B cell (primary cell): ENCODE data around the gene ANKFY1. TPM values are rescaled to one million over a fixed set of nuclear protein-coding genes. Genes with fewer than 3 reads are reported as not detected.

Source experiments
- ATAC-seq: fragments of 200-7000 bp; cut with Tn5 transposase; one replicate; pipeline ENCODE4 v1.10.0; 2021; ENCODE audit warnings: low read depth, mild to moderate bottlenecking, moderate number of reproducible peaks, moderate library complexity
- CTCF ChIA-PET: fragments of 350-600 bp; sonication (Branson Sonifier 250); formaldehyde crosslinking; loops from one replicate; lab custom pipeline; 2021; ENCODE audit warnings: antibody characterized with exemption, inconsistent platforms; lab: Charles Lee
- POLR2A ChIA-PET: fragments of 350-600 bp; sonication (Branson Sonifier 250); formaldehyde crosslinking; loops from one replicate; lab custom pipeline; 2021; ENCODE audit warnings: antibody characterized with exemption; lab: Charles Lee
- DNase-seq: peaks from one replicate; pipeline ENCODE4 v3.0.0; 2013
- H2AFZ ChIP-seq: 2 replicates; pipeline ENCODE4 v1.6.1; 2012; ENCODE audit warnings: mild to moderate bottlenecking, low read depth, low read length; ENCODE audit not compliant: insufficient read depth, poor library complexity, severe bottlenecking
- H3K27ac ChIP-seq, 2 donors: 1 replicate in 1 of 2; 2 replicates in 1 of 2; pipeline ENCODE4 v1.5.1; 2012 to 2013; ENCODE audit warnings: low read length in 2 of 2, mild to moderate bottlenecking in 2 of 2, moderate library complexity in 1 of 2
- H3K27me3 ChIP-seq, 4 experiments: fragments of 200-600 bp in 1 of 4; sonication (generic) in 1 of 4; replicated peaks in 1 of 4; 1 replicate in 2 of 4; 2 replicates in 2 of 4; pipeline versions ENCODE4 v1.6.1 to v1.7.0; 2013 to 2016; ENCODE audit warnings: low read length in 3 of 4, mild to moderate bottlenecking in 2 of 4, mixed read lengths in 1 of 4, moderate library complexity in 1 of 4; ENCODE audit not compliant: insufficient read depth in 4 of 4, control insufficient read depth in 3 of 4; ENCODE audit errors: control extremely low read depth in 1 of 4
- H3K36me3 ChIP-seq, 2 experiments: replicated peaks in 1 of 2; 1 replicate in 1 of 2; 2 replicates in 1 of 2; pipeline versions ENCODE4 v1.6.1 to v1.7.1; 2013; ENCODE audit warnings: low read length in 1 of 2; ENCODE audit not compliant: insufficient read depth in 2 of 2, control insufficient read depth in 1 of 2; ENCODE audit errors: control extremely low read depth in 1 of 2, extremely low read depth in 1 of 2
- H3K4me1 ChIP-seq, 2 donors: fragments of 200-600 bp in 1 of 2; sonication (generic) in 1 of 2; 1 replicate in 1 of 2; 2 replicates in 1 of 2; pipeline versions ENCODE4 v1.5.1 to v1.6.1; 2013 to 2017; ENCODE audit warnings: low read length in 2 of 2; ENCODE audit not compliant: control insufficient read depth in 2 of 2, insufficient read depth in 2 of 2
- H3K4me2 ChIP-seq: replicated peaks from 2 replicates; pipeline ENCODE3; 2012; ENCODE audit warnings: mild to moderate bottlenecking, low read depth, low read length; ENCODE audit not compliant: poor library complexity, severe bottlenecking
- H3K4me3 ChIP-seq, 5 experiments: fragments of 200-600 bp in 1 of 5; sonication (generic) in 1 of 5; 1 replicate in 3 of 5; 2 replicates in 2 of 5; pipeline versions ENCODE4 v1.5.1 to v1.7.0; 2011 to 2016; ENCODE audit warnings: low read length in 4 of 5, mild to moderate bottlenecking in 4 of 5, low read depth in 2 of 5, control low read depth in 1 of 5, moderate library complexity in 1 of 5; ENCODE audit not compliant: insufficient read depth in 1 of 5; ENCODE audit errors: control extremely low read depth in 1 of 5, extremely low read depth in 1 of 5
- H3K79me2 ChIP-seq: fragments of 200-600 bp; sonication (generic); one replicate; pipeline ENCODE4 v1.6.0; 2016; ENCODE audit warnings: low read length; ENCODE audit not compliant: control insufficient read depth, insufficient read depth
- H3K9ac ChIP-seq: fragments of 200-600 bp; sonication (generic); 2 replicates; pipeline ENCODE4 v1.6.1; 2017; ENCODE audit warnings: mild to moderate bottlenecking, low read length, moderate library complexity
- H3K9me3 ChIP-seq, 3 donors: one replicate each; pipeline versions ENCODE4 v1.6.1 to v1.7.1; 2013; ENCODE audit warnings: low read length in 2 of 3; ENCODE audit not compliant: control insufficient read depth in 2 of 3, insufficient read depth in 1 of 3; ENCODE audit errors: control extremely low read depth in 1 of 3
- H4K20me1 ChIP-seq: 2 replicates; pipeline ENCODE4 v1.6.0; 2012; ENCODE audit warnings: mild to moderate bottlenecking, low read length; ENCODE audit not compliant: insufficient read depth, control insufficient read depth, poor library complexity, severe bottlenecking
- H3K27ac Mint-ChIP-seq: one replicate; pipeline ENCODE4 v1.8.0; 2021; ENCODE audit warnings: mixed read lengths
- H3K27me3 Mint-ChIP-seq: one replicate; pipeline ENCODE4 v1.8.0; 2021; ENCODE audit warnings: mixed read lengths
- H3K4me1 Mint-ChIP-seq: one replicate; pipeline ENCODE4 v1.8.0; 2021; ENCODE audit warnings: mixed read lengths
- H3K4me3 Mint-ChIP-seq: one replicate; pipeline ENCODE4 v1.8.0; 2021; ENCODE audit warnings: mixed read lengths
- H3K9me3 Mint-ChIP-seq: one replicate; pipeline ENCODE4 v1.8.0; 2022; ENCODE audit warnings: mixed read lengths; ENCODE audit not compliant: insufficient read depth
- EZH2 ChIP-seq: IDR thresholded peaks from 2 replicates; pipeline ENCODE4 v1.6.1; 2012; ENCODE audit warnings: borderline replicate concordance, low read depth, mild to moderate bottlenecking, moderate library complexity, low read length; ENCODE audit not compliant: insufficient read depth, poor library complexity, severe bottlenecking
- WGBS: methylation state at CpG from one replicate; pipeline ENCODE4 v1.1.5; 2013; ENCODE audit warnings: missing lambda C conversion rate; ENCODE audit not compliant: insufficient coverage; 5-methylcytosine and 5-hydroxymethylcytosine counted together
- intact Hi-C: fragments of 100-400 bp; cut with micrococcal nuclease; formaldehyde crosslinking; loops from one replicate; pipeline ENCODE4 v1.10.0; 2022
- polyA plus RNA-seq: library from polyadenylated mRNA; depleted of rRNA; stranded (reverse); fragments of >200 nt; gene quantifications from 2 replicates; pipeline ENCODE4 v1.2.3, GENCODE V29; 2012
- total RNA-seq, 2 donors: library from RNA; stranded (reverse); fragments of 120-200 nt in 1 of 2; gene quantifications; 1 replicate in 1 of 2; 2 replicates in 1 of 2; pipeline versions ENCODE4 v1.2.3 to v1.2.4, GENCODE V29; 2013 to 2022
- TF ChIP-seq, protein P1 (sequence below): fragments of 200-600 bp; IDR thresholded peaks from one replicate; pipeline ENCODE4 v1.8.0; 2022; ENCODE audit warnings: antibody characterized with exemption, mild to moderate bottlenecking

ANKFY1 gene
- total and polyA plus RNA-seq, 2 donors (not counting 1 experiment from before 2014, with no cell fraction given) = 23.1 to 63.9 TPM

GRCh38 chr17:4118015-4118743 is 145.6 kb downstream of the ANKFY1 start:
- POLR2A ChIA-PET = no interaction called here
- no peaks in the 10 kb centered on the region for H3K4me1 Mint-ChIP-seq
- Histone ChIP-seq H3K4me3 (no peak overlapping the region), H3K4me1 (no peaks in the 10 kb centered on the region), H3K27me3 (no peaks in the 10 kb centered on the region), H2AFZ (no peak overlapping the region), H3K27ac (no peak overlapping the region), H3K36me3 (peaks cover 21 to 65% of the 10 kb centered on the region in 2 experiments), H3K4me2 (no peak overlapping the region), H3K79me2 (peaks cover 16% of the 10 kb centered on the region), H3K9ac (no peak overlapping the region), H4K20me1 (peaks cover 17% of the 10 kb centered on the region), H3K9me3 (no peaks in the 10 kb centered on the region)
- no peak for ATAC-seq
- DNase-seq = no peak
- intact Hi-C loops = no loop called here
- no peaks in the 10 kb centered on the region for H3K27me3 Mint-ChIP-seq
- no peak for TF ChIP-seq EZH2
- TF ChIP-seq, protein P1, sequence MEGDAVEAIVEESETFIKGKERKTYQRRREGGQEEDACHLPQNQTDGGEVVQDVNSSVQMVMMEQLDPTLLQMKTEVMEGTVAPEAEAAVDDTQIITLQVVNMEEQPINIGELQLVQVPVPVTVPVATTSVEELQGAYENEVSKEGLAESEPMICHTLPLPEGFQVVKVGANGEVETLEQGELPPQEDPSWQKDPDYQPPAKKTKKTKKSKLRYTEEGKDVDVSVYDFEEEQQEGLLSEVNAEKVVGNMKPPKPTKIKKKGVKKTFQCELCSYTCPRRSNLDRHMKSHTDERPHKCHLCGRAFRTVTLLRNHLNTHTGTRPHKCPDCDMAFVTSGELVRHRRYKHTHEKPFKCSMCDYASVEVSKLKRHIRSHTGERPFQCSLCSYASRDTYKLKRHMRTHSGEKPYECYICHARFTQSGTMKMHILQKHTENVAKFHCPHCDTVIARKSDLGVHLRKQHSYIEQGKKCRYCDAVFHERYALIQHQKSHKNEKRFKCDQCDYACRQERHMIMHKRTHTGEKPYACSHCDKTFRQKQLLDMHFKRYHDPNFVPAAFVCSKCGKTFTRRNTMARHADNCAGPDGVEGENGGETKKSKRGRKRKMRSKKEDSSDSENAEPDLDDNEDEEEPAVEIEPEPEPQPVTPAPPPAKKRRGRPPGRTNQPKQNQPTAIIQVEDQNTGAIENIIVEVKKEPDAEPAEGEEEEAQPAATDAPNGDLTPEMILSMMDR = no peak
- no peaks in the 10 kb centered on the region for H3K9me3 Mint-ChIP-seq
- H3K27ac Mint-ChIP-seq = no peak overlapping the region
- CTCF ChIA-PET = no interaction called here
- WGBS = 98% methylated on average over 4 of the region's 8 CpGs
- H3K4me3 Mint-ChIP-seq = no peak overlapping the region

GRCh38 chr17:4116516-4116915 is 147.3 kb downstream of the ANKFY1 start:
- H3K4me2 ChIP-seq = no peak overlapping the region
- no peak overlapping the region for H3K27ac ChIP-seq
- CTCF ChIA-PET = no interaction called here
- no peak for ATAC-seq
- peaks cover 17 to 70% of the 10 kb centered on the region in 2 experiments for H3K36me3 ChIP-seq
- peaks cover 10% of the 10 kb centered on the region for H3K79me2 ChIP-seq
- no peak for DNase-seq
- WGBS = no CpG with 5 or more reads among the region's 4 CpGs
- no peak overlapping the region for H3K4me3 Mint-ChIP-seq
- no peaks in the 10 kb centered on the region for H3K9me3 Mint-ChIP-seq
- no peak overlapping the region for H3K4me3 ChIP-seq
- no peak overlapping the region for H2AFZ ChIP-seq
- no peak overlapping the region for H3K27ac Mint-ChIP-seq
- peaks cover 17% of the 10 kb centered on the region for H4K20me1 ChIP-seq
- H3K4me1 Mint-ChIP-seq = no peaks in the 10 kb centered on the region
- POLR2A ChIA-PET = no interaction called here
- TF ChIP-seq EZH2 = no peak
- TF ChIP-seq, protein P1 = no peak
- intact Hi-C loops = no loop called here
- no peaks in the 10 kb centered on the region for H3K4me1 ChIP-seq
- no peaks in the 10 kb centered on the region for H3K27me3 ChIP-seq
- H3K9ac ChIP-seq = no peak overlapping the region
- no peaks in the 10 kb centered on the region for H3K9me3 ChIP-seq
- H3K27me3 Mint-ChIP-seq = no peaks in the 10 kb centered on the region
